GF-D8 (cell line): Measurements from ENCODE around the gene SREBF2.

Experiments used
- DNase-seq: peaks from one replicate; lab custom pipeline; 2025; lab: John Stamatoyannopoulos, UW

Gene SREBF2

DNA sequence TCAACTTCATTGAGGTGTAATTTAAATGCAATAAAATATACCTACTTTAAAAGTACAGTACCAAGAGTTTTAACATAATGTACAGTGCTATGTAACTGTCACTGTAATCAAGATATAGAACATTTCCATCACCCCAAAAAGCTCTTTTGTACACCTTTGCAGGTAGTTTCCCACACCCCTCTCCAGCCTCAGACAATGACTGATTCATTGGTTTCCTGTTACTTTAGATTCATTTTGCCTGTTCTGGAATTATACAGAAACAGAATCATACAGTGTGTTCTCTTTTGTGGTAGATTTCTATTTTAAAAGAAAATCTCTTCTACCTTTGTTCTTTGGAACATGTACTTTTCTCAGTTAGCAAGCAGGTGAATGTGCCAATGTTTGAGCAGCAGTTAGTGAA, 43.8 kb downstream of the SREBF2 start:
- no peak for DNase-seq

DNA sequence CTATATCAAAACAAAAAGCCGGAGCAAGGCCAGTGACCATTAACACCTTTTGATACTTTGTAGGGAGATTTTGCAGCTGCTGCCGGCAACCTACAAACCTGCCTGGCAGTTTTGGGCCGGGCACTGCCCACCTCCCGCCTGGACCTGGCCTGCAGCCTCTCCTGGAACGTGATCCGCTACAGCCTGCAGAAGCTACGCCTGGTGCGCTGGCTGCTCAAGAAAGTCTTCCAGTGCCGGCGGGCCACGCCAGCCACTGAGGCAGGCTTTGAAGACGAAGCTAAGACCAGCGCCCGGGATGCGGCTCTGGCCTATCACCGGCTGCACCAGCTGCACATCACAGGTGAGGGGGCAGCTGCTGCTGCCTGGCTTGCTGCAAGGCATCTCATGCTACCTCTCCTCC, 47.7 kb downstream of the SREBF2 start:
- no peak for DNase-seq

DNA sequence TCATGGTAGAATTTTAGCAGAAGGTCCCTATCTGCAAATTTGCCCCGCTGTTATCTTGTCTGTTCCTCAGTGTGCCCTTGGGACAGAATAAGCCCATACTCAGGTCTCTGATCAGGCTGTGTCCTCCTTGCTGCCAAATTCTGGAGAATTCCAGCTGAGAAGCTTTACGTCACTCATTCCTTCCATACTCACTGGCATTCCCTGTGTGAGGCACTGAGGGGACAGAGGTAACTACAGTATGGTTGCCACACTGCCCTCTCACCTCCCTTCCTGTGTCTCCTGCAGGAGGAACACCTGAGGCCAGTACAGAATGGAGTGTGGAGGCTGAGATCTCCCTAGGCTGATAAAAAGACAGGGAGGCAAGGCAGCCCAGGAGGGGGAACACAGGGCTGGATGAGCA, 50.5 kb downstream of the SREBF2 start:
- no peak for DNase-seq

DNA sequence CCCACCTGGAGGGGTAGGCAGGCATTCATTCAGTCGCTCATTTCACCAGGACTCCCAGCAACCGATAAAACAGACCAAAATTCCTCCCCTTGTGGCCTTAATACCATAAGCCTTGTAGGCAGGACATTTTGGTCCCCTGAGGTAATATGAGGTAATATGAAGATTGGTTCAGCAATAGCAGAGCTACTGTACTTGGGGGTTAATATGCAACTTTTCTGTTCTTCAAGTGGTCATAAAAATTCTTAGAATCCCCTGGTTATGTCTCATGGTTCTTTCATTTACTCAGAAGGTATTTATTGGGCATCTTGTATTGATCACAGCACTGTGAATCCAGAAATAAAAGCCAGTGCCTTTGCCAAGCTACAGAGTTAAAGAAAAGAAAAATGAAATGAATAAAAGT, 52.2 kb downstream of the SREBF2 start:
- no peak for DNase-seq

DNA sequence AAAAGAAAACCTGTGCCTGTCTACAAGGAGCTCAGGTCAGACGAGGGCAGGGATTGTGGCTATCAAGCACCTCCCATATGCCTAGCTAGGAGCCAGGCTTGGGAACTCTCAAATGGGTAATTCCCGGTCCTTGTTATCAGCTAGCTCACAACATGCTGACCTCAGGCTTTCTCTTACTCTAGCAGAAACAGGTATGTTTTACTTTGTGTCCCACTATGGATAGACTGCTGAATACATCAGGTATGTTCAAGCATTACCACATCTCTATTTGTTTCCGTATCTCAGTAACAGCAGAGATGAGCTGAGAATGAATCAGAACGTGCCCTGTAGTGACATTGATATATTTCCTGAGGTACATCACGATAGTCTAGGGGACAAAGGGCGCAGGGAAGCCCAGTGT, 52.6 kb downstream of the SREBF2 start:
- no peak for DNase-seq

DNA sequence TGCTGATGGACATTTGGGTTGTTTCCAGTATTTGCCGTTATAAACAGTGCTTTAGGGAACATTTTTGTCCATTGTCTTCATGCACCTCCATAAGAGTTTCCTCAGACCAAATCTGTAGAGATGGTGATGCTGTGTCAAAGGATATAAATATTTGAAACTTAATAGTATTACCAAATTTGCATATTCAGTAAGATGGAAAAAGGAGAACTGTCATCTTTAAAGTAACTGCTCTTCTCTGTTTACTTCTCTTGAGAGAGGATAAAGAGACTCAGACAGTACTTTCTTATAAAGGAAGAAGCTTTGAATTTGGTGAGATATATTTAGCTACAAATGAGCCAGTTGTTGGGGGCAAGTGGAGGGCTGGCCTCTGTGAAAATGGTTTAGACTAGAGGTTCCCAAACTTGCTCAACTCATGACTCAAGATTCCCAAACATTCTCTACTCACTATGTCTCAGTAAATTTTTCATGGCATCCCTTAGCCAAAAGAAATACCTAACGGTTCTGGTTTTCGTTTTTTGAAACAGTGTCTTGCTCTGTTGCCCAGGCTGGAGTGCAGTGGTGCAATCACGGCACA, 55.8 kb downstream of the SREBF2 start:
- no peak for DNase-seq

DNA sequence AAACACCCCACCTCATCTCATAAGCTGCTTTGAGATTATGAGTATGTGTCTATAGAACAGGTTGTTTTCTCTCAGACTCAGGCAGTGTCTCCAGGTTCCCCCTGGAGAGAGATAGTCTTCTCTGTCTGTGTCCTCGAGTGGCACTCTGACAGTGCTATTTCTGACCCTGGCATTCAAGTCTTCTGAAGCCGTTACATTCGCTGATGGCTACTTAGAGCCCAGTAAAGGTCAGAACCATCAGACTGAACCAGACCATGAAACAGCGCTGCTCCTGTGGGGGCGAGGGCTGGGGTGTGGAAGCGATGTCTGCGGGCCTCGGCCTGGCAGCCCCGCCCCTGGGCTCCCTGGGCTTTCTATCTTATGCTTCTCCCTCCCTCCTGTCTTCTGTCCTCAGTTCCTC, 58.5 kb downstream of the SREBF2 start:
- no peak for DNase-seq

DNA sequence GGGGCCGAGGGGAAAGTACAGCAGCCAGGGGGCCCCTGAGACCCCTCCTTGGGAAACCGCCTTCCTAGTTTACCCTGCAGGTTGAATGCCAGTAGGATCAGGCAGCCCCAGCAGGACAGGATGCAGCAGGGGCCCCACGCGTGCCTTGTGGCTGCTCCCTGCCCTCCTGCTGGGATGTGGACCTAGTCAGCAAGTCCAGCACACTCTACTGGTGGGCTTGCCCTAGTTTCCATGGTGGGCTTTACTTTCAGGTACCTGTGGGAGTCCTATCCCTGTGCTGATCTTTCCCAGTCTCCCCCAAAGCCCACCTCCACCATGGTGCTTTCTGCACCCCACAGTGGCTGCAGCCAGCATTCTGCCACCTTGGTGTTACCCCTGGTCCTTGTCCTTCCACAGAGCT, 59.8 kb downstream of the SREBF2 start:
- DNase-seq, result no peak

DNA sequence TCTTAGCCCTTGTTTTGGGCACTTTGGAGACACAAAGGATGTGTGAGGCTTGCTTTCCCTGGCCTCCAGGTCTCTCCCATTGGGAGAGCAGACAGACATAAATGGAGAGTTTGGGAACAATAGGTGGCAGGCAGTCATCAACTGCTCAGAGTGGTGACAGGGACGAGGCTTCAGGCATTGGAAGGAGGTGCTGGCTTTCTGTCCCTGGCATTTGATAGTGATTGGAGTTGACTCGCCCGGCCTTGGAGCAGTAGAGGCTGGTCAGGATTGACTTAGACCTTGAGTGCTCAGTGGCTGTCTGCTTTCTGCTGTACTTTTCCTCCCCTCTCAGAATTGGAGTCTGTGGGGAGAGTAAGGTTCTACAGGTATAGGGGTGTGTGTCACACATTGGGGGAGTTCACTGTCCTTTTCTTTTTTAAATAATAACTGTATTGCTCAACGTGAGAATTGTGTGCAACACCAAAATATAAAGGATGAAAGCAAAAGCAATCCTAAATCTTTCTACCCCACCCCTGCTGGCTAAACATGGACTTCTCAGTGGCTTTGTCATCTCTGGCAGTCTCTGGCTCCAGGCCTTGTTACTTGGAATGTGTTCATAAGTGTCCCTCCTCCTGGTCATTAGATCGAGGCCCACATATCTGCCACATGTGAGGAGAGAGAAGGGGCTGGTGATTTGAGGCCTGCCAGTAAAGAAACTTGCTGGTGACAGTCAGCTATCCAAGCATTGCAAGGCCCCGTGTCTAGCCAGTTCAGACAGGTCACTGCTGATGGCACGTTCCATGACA, 60.9 kb downstream of the SREBF2 start:
- DNase-seq, result no peak

DNA sequence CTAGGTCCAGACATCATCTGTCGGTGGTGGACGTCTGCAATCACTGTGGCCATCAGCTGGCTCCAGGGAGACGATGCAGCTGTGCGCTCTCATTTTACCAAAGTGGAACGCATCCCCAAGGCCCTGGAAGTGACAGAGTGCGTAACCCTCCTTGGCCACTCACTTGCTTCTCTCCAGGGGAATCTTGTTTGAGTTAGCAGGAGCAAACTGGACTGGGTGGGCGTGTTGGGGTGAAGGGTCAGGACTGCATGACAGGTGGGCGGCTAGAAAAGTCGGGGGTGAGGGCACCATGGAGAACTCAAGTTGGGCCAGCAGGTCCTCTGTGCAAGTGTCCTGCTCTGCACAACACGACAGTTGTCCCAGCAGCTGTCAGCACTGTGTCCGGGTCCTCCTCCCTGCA, 65.7 kb downstream of the SREBF2 start:
- DNase-seq, result no peak

DNA sequence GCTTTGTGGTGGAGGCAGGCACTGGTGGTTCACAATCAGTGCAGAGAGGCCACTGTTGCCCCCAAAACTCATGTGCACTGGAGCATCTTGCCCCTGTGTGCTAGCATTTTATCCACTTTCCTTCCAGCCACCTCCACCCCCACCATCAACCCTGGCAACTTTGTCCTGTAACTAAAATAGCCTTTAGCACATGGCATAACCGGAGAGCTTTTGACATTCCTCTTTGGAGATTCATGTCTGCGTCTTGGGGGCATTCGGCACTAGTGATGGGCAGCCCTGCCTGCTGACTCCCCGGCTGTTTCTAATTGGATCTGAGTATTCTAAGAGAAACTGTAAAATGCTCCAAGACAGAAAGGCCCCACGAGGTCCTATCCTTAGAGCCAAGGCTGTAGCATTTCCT, 66.2 kb downstream of the SREBF2 start:
- DNase-seq, result no peak

DNA sequence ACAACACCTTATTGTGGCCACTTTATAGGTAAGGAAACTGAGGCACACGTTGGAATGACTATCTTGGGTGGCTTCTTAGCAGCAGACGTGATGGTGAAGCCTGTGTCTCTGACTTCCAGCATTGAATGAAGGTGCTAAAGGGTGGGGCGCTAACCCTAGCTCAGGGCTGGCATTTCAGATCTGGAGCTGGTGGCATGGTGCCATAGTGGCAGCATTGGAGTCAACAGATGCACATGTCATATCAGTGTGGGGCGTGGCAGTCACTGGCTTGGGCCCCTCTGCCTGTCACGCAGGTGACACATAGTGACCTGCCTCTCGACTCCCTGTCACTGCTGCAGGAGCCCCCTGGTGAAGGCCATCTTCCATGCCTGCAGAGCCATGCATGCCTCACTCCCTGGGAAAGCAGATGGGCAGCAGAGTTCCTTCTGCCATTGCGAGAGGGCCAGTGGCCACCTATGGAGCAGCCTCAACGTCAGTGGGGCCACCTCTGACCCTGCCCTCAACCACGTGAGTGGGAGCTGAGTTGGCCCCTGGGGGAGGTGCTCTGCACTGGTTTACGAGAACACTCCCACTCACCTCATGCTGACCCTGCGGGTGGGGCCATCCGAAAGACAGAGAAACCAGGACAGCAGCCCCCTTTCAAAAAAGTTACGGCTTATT, 67.2 kb downstream of the SREBF2 start:
- DNase-seq, result no peak

DNA sequence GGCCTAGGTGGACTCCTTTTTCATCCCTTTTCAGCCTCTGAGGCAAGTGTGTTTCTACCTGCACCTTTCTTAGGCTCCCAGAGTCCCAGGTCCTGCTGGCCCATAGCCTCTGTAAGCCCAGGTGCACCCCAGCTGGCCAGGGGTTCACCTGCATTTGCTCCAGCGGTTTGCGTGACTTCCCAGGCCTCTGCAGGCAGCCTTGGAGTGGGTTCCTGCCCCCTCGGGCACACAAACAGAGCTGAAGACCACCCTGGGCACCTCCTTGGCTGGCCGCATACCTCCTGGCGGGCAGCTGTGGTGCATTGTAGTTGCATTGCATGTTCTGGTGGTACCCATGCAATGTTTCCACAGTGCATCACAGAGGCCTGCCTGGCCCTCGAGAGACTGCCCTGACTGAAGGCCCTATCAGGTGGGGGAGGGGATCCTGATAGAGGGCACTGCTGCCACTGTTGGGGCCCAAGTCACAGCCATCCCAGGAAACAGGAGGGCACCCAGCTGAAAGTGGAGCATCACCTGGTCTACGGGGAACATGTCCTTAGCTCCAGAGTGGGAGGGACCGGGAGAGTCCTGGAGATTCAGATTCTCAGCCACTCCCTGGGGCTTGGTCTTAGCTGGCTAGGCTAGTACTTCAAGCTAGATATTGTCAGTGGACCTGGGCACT, 67.9 kb downstream of the SREBF2 start:
- no peak for DNase-seq

DNA sequence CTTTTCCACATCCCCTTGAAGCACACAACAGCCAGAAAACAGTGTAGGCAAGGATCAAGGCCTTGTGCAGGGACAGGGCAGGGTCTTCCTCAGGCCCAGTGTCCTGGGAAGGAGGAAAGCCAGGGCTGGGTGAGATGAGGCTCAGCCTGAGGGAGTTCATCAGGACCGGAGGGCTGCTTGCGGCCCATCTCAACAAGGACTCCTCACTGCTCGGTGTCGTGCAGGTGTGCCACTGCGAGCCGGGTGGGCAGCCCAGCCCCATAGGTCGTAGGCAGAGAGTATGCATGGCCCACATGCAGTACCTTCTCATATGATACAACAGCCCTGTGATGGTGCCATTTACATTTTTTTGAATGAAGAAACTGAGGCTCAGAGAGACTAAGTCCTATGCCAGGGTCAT, 69.1 kb downstream of the SREBF2 start:
- DNase-seq, result no peak

DNA sequence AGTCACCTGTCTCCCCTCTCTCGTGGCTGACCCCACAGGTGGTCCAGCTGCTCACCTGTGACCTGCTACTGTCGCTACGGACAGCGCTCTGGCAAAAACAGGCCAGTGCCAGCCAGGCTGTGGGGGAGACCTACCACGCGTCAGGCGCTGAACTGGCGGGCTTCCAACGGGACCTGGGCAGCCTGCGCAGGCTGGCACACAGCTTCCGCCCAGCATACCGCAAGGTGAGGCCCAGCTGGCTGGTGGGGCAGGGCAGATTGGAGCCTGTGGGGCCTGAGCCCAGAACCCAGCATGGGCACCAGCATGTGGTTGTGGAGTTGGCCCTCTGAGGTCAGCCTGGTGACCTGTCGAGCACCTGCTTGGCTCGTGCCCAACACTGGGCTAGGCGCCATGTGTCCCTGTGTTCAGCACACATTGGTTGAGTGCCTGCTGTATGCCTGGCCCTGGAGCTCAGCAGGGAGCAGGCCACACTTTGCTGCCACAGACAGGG, 70.1 kb downstream of the SREBF2 start:
- no peak for DNase-seq

DNA sequence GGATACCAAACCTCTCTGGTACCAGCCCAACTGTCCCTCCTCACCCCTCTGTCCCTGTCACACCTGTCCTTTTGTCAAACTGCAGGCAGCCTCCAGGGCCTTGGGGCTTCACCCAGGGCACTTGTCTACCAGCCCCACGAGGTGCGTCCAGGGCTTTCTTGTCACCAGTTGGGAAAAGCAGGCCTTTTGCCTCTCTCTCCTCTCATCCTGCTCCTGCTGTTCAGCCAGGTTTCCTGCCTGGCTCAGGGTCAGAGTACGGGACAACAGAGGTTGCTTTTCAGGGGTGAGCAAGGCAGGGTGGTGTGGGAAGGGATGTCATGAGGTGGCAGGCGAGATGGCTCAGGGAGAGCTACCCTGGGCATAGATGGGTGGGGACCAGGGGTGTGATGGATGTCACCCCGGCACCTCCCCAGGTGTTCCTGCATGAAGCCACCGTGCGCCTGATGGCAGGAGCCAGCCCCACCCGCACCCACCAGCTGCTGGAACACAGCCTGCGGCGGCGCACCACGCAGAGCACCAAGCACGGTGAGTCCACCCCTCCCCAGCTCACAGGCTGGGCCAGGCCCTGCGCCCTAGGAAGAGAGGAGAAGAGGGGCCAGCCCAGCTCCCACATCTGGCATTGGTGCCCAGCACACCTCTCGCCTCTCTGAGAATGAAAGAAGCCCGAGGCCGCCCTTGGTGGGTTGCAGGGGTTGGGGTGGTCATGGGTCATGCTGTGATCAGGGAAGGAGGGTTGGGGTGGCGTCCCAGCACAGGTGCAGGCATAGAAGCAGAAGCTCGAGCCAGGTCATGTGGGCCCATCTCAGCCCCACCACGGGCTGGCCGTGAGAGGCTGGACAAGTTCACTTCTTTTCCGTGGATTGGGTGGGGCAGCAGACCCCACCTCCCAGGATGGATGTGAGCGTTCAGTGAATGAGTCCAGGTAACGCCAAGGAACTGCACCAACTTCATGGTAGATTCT, 71.8 kb downstream of the SREBF2 start:
- no peak for DNase-seq

DNA sequence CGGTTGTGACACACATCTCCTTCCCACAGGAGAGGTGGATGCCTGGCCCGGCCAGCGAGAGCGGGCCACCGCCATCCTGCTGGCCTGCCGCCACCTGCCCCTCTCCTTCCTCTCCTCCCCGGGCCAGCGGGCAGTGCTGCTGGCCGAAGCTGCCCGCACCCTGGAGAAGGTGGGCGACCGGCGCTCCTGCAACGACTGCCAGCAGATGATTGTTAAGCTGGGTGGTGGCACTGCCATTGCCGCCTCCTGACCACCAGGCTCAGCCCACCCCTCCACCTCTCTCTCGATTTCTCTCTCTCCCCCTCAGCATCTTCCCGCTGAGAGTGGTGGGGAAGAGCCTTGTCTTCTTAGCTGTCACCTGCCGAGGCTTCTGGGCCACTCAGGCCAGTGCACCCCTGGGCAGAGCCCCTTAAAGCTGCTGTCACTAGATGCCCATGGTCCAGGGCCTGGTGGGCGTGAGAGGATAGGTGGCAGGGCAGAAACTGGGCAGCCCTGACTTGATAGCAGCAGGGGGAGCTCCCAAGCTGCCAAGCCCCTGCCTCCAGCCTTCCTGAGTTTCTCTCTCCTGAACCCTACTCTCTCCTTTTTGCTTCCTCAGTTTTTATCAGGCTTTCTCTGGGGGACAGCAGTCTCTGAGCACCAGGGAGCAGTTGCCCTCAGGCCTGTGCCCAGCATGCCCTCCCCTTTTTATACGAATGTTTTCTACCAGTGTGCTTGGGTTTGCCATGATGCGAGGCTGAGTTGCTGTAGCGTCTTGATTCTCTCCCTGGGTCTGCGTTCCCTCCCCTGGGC, 72.7 kb downstream of the SREBF2 start:
- no peak for DNase-seq

DNA sequence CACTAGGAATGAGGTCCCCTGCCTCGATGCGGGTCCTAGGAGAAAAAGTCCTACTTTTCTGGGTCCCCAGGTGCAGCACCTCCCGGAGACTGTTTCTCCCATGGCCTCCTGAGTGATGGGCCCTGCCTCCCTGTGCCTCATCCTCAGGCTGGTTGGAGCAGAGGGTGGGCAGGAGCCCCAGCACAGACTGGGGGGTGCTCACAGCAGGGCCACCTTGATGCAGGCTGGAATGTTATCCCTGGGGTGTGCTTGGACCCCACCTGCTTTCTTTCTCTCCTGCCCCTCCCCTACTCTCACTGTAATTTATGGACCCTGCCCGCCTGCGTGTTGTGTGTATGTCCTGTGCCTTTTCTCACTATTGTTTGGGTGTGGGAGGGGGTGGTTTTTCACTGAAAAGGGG, 73.9 kb downstream of the SREBF2 start:
- no peak for DNase-seq

DNA sequence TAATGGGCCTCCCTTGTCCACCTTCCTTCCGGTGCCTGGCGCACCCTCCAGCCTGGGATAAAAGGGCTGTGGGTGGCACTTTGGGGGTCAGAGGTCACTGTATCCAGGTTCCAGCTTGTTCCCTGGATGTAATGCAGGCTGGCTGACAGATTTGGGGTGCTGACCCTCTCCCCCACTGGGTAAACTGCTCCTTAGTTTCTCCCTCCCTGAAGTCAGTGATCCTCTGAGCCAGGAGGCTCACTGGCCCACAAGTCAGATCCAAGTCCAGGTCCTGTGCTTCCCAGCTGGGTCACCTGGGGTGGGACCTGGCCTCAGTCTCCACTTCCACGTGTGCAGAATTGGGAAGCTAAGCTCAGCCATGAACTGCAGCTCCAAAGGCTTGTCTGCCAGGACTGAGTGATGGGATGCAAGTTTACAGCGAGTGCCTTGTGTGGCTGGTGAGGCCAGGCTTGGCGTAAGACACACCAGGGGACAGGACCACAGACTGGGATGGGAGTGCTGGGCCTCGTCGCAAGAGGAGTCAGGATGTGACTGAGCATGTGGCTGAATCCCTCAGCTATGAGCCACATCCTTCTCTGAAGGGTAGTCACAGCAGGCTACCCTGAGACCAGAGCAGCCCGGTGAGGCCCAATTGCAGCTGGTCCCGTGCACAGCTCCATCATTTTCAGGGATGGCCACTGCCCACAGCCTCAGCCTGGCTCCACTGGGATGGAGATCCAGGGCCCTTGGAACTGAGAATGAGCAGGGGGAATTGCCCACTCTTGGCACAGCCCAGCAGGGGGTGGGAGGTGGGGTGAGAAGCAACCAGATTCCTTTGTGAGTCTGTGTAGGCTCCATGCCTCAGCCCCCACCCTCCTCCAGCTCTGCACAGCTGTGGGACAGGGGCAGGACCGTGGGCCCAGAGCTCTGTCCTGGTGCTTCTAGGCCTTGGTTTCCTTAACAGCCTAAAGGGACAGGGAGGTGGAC, 74.8 kb downstream of the SREBF2 start:
- DNase-seq, result no peak
